Measurements from ENCODE around the gene ADAMTS9.

The ADAMTS9 gene

GRCh38 chr3:64694114-64694513, 6.3 kb upstream of the ADAMTS9 start:
- Histone ChIP-seq H3K4me1 (no peaks in the 10 kb centered on the region), H3K4me2 (ENCODE audit: low read length) (no peak overlapping the region), H3K36me3 (ENCODE audit: control insufficient read depth, insufficient read depth, low read length) (no peaks in the 10 kb centered on the region), H3K79me2 (no peaks in the 10 kb centered on the region), H3K27me3 (ENCODE audit: control insufficient read depth, insufficient read depth, low read length) (no peaks in the 10 kb centered on the region), H3K27ac (no peak overlapping the region), H3K9me3 (ENCODE audit: control insufficient read depth, low read length) (no peaks in the 10 kb centered on the region), H3K9ac (no peak overlapping the region), H2AFZ (no peak overlapping the region), H3K4me3 (ENCODE audit: low read depth, low read length) (no peak overlapping the region)
- TF ChIP-seq CTCF (IDR thresholded peaks at IDR 0.05) = no peak

GRCh38 chr3:64693031-64693430, 5.2 kb upstream of the ADAMTS9 start:
- H3K27ac ChIP-seq = no peak overlapping the region
- no peak overlapping the region for H3K9ac ChIP-seq
- H3K9me3 ChIP-seq (ENCODE audit: control insufficient read depth, low read length) = no peaks in the 10 kb centered on the region
- H3K79me2 ChIP-seq = no peaks in the 10 kb centered on the region
- H2AFZ ChIP-seq = no peak overlapping the region
- no peak for TF ChIP-seq CTCF (IDR thresholded peaks at IDR 0.05)
- H3K27me3 ChIP-seq (ENCODE audit: control insufficient read depth, insufficient read depth, low read length) = no peaks in the 10 kb centered on the region
- no peak overlapping the region for H3K4me3 ChIP-seq (ENCODE audit: low read depth, low read length)
- H3K4me1 ChIP-seq = peaks cover 6% of the 10 kb centered on the region
- no peak overlapping the region for H3K4me2 ChIP-seq (ENCODE audit: low read length)
- no peaks in the 10 kb centered on the region for H3K36me3 ChIP-seq (ENCODE audit: control insufficient read depth, insufficient read depth, low read length)

GRCh38 chr3:64691051-64691450, 3.3 kb upstream of the ADAMTS9 start:
- no peaks in the 10 kb centered on the region for H3K79me2 ChIP-seq
- H3K36me3 ChIP-seq (ENCODE audit: control insufficient read depth, insufficient read depth, low read length) = no peaks in the 10 kb centered on the region
- H3K9me3 ChIP-seq (ENCODE audit: control insufficient read depth, low read length) = no peaks in the 10 kb centered on the region
- no peak overlapping the region for H3K4me3 ChIP-seq (ENCODE audit: low read depth, low read length)
- peaks cover 8% of the 10 kb centered on the region for H3K4me1 ChIP-seq
- no peak overlapping the region for H3K4me2 ChIP-seq (ENCODE audit: low read length)
- no peak overlapping the region for H2AFZ ChIP-seq
- H3K27ac ChIP-seq = no peak overlapping the region
- no peak for TF ChIP-seq CTCF (IDR thresholded peaks at IDR 0.05)
- H3K27me3 ChIP-seq (ENCODE audit: control insufficient read depth, insufficient read depth, low read length) = no peaks in the 10 kb centered on the region
- no peak overlapping the region for H3K9ac ChIP-seq

- Histone ChIP-seq H3K9me3 (ENCODE audit: control insufficient read depth, low read length) (no peaks in the 10 kb centered on the region), H2AFZ (no peak overlapping the region), H3K4me1 (peaks cover 8% of the 10 kb centered on the region), H3K27me3 (ENCODE audit: control insufficient read depth, insufficient read depth, low read length) (no peaks in the 10 kb centered on the region), H3K79me2 (no peaks in the 10 kb centered on the region), H3K4me2 (ENCODE audit: low read length) (peak overlapping the region; percentile 84), H3K27ac (peak overlapping the region; percentile 74), H3K36me3 (ENCODE audit: control insufficient read depth, insufficient read depth, low read length) (no peaks in the 10 kb centered on the region), H3K9ac (no peak overlapping the region), H3K4me3 (ENCODE audit: low read depth, low read length) (peak overlapping the region; percentile 63)
- no peak for TF ChIP-seq CTCF (IDR thresholded peaks at IDR 0.05)
These were observed 567 bp downstream of the ADAMTS9 start for GRCh38 chr3:64687086-64687780.

- Histone ChIP-seq H2AFZ (peak overlapping the region; percentile 73), H3K4me1 (peaks cover 8% of the 10 kb centered on the region), H3K27ac (peak overlapping the region; percentile 74), H3K27me3 (ENCODE audit: control insufficient read depth, insufficient read depth, low read length) (no peaks in the 10 kb centered on the region), H3K4me2 (ENCODE audit: low read length) (peak overlapping the region; percentile 84), H3K36me3 (ENCODE audit: control insufficient read depth, insufficient read depth, low read length) (no peaks in the 10 kb centered on the region), H3K79me2 (no peaks in the 10 kb centered on the region), H3K9ac (no peak overlapping the region), H3K4me3 (ENCODE audit: low read depth, low read length) (peak overlapping the region; percentile 63), H3K9me3 (ENCODE audit: control insufficient read depth, low read length) (no peaks in the 10 kb centered on the region)
- TF ChIP-seq CTCF (IDR thresholded peaks at IDR 0.05) = no peak
These were observed 1.3 kb downstream of the ADAMTS9 start for GRCh38 chr3:64686446-64686908.

Measured in parathyroid adenoma (tissue), 2 donors.